HCT116 (cell line): Measurements from ENCODE around the gene RGS6. TPM values are rescaled to one million over a fixed set of nuclear protein-coding genes. Genes with fewer than 3 reads are reported as not detected.

Experiments used
- ATAC-seq: fragments of 200-7000 bp; cut with Tn5 transposase; 2 replicates; pipeline ENCODE4 v1.9.1; 2020; ENCODE audit warnings: mild to moderate bottlenecking, moderate library complexity
- BruUV-seq: library from RNA; stranded (reverse); fragments of 400-500 nt; replicated peaks from 2 replicates; lab custom pipeline; 2021; lab: Mats Ljungman, UMichigan
- CTCF ChIA-PET: fragments of 300-600 bp; sonication (Branson Sonifier 250); formaldehyde crosslinking; loops from one replicate; lab custom pipeline; 2021; ENCODE audit warnings: antibody characterized with exemption; lab: Charles Lee
- POLR2A ChIA-PET: fragments of 300-600, 350-600 bp; sonication (Branson Sonifier 250); formaldehyde crosslinking; loops from one replicate; lab custom pipeline; 2021; ENCODE audit warnings: antibody characterized with exemption; lab: Charles Lee
- RAD21 ChIA-PET, 2 experiments: fragments of 300-600 bp; sonication (Branson Sonifier 250); formaldehyde crosslinking; loops; one replicate each; lab custom pipeline; 2023; ENCODE audit warnings: low total read pairs in 2 of 2; ENCODE audit not compliant: uncharacterized antibody in 2 of 2, unreplicated experiment in 2 of 2, low non-redundant PET in 1 of 2; lab: Charles Lee
- DNase-seq: peaks from one replicate; pipeline ENCODE4 v3.0.0-alpha.2; 2010; ENCODE audit warnings: low read depth, low spot score
- H2AFZ ChIP-seq: fragments of 200-600 bp; shearing (Covaris generic), sonication (generic); 2 replicates; pipeline ENCODE4 v1.6.1; 2017; ENCODE audit warnings: low read depth, mixed run types, mixed read lengths, antibody characterized with exemption, low read length; ENCODE audit not compliant: poor library complexity, severe bottlenecking
- H3K27ac ChIP-seq: 2 replicates; pipeline ENCODE4 v1.5.1; 2012; ENCODE audit warnings: low read depth, low read length
- H3K27me3 ChIP-seq: fragments of 200-600 bp; sonication (generic); 2 replicates; pipeline ENCODE4 v1.6.1; 2016; ENCODE audit warnings: mixed run types, low read length, mixed read lengths; ENCODE audit not compliant: insufficient read depth
- H3K36me3 ChIP-seq, 2 experiments: fragments of 200-500 bp in 1 of 2; fragments of 200-600 bp in 1 of 2; sonication (Bioruptor generic) in 1 of 2; sonication (generic) in 1 of 2; 2 replicates each; pipeline versions ENCODE4 v1.5.1 to v1.6.1; 2014 to 2016; ENCODE audit warnings: low read length in 2 of 2, inconsistent platforms in 1 of 2, mixed read lengths in 1 of 2, mixed run types in 1 of 2; ENCODE audit not compliant: insufficient read depth in 2 of 2, control insufficient read depth in 1 of 2
- H3K4me1 ChIP-seq, 2 experiments: fragments of 200-600 bp in 1 of 2; sonication (generic) in 1 of 2; 2 replicates each; pipeline versions ENCODE4 v1.5.1 to v1.6.1; 2012 to 2017; ENCODE audit warnings: low read length in 2 of 2, inconsistent platforms in 1 of 2, mild to moderate bottlenecking in 1 of 2, mixed read lengths in 1 of 2, mixed run types in 1 of 2, moderate library complexity in 1 of 2; ENCODE audit not compliant: insufficient read depth in 2 of 2, control insufficient read depth in 1 of 2
- H3K4me2 ChIP-seq: fragments of 200-600 bp; sonication (generic); 2 replicates; pipeline ENCODE4 v1.6.1; 2017; ENCODE audit warnings: mixed run types, low read length, mixed read lengths
- H3K4me3 ChIP-seq, 2 experiments: fragments of 200-600 bp in 1 of 2; sonication (generic) in 1 of 2; replicated peaks in 1 of 2; 2 replicates each; pipeline ENCODE4 v1.5.1; 2011 to 2016; ENCODE audit warnings: low read length in 2 of 2, control low read depth in 1 of 2, low read depth in 1 of 2, mild to moderate bottlenecking in 1 of 2, mixed read lengths in 1 of 2, mixed run types in 1 of 2
- H3K79me2 ChIP-seq: fragments of 200-600 bp; sonication (generic); 2 replicates; pipeline ENCODE4 v1.6.1; 2017; ENCODE audit warnings: mild to moderate bottlenecking, mixed run types, low read length, moderate library complexity, mixed read lengths; ENCODE audit not compliant: insufficient read depth
- H3K9ac ChIP-seq: fragments of 200-600 bp; sonication (generic); 2 replicates; pipeline ENCODE4 v1.6.1; 2016; ENCODE audit warnings: low read length, mixed read lengths
- H3K9me2 ChIP-seq: fragments of 200-600 bp; sonication (generic), shearing (Covaris generic); 2 replicates; pipeline ENCODE4 v1.6.1; 2017; ENCODE audit warnings: mixed run types, mild to moderate bottlenecking, moderate library complexity; ENCODE audit not compliant: insufficient read depth
- H3K9me3 ChIP-seq, 2 experiments: fragments of 200-500 bp in 1 of 2; fragments of 200-600 bp in 1 of 2; sonication (Bioruptor generic) in 1 of 2; sonication (generic) in 1 of 2; 2 replicates each; pipeline ENCODE4 v1.6.1; 2014 to 2017; ENCODE audit warnings: low read length in 2 of 2, mixed read lengths in 2 of 2, inconsistent platforms in 1 of 2, low read depth in 1 of 2, mild to moderate bottlenecking in 1 of 2, mixed run types in 1 of 2, moderate library complexity in 1 of 2; ENCODE audit not compliant: control insufficient read depth in 1 of 2, insufficient read depth in 1 of 2
- H4K20me1 ChIP-seq: fragments of 200-600 bp; sonication (generic), shearing (Covaris generic); 2 replicates; pipeline ENCODE4 v1.6.1; 2017; ENCODE audit warnings: mixed run types, mild to moderate bottlenecking, moderate library complexity; ENCODE audit not compliant: insufficient read depth
- CBX3 ChIP-seq: IDR thresholded peaks from 2 replicates; pipeline ENCODE4 v1.6.1; 2012; ENCODE audit warnings: low read depth
- EGR1 ChIP-seq: IDR thresholded peaks from 2 replicates; pipeline ENCODE4 v1.6.1; 2012; ENCODE audit warnings: low read depth
- ELF1 ChIP-seq: IDR thresholded peaks from 2 replicates; pipeline ENCODE4 v1.6.1; 2012; ENCODE audit warnings: low read depth, borderline replicate concordance
- EZH2phosphoT487 ChIP-seq: fragments of 200-600 bp; IDR thresholded peaks from 2 replicates; pipeline ENCODE4 v1.6.1; 2018; ENCODE audit warnings: antibody characterized with exemption, borderline replicate concordance
- RAD21 ChIP-seq: IDR thresholded peaks from 2 replicates; pipeline ENCODE4 v1.6.1; 2012; ENCODE audit warnings: low read depth, mild to moderate bottlenecking
- ZNF274 ChIP-seq: fragments of 200-500 bp; sonication (Bioruptor generic); IDR thresholded peaks from 2 replicates; pipeline ENCODE4 v1.6.1; 2014; ENCODE audit warnings: mild to moderate bottlenecking, low read depth, low read length, inconsistent platforms
- intact Hi-C: fragments of 100-400 bp; cut with micrococcal nuclease; formaldehyde crosslinking; loops from 2 replicates; pipeline ENCODE4 v1.10.0; 2022
- total RNA-seq: library from RNA; stranded (reverse); gene quantifications from one replicate; pipeline ENCODE4 v1.2.1, GENCODE V29; 2021; ENCODE audit not compliant: unreplicated experiment
- TF ChIP-seq, protein P1 (sequence below), 3 experiments: fragments of 200-600 bp in 1 of 3; sonication (generic) in 1 of 3; IDR thresholded peaks in 2 of 3; conservative IDR thresholded peaks in 1 of 3; 2 replicates each; pipeline ENCODE4 v1.5.1; 2012 to 2017; ENCODE audit warnings: low read depth in 2 of 3, low read length in 2 of 3, antibody characterized with exemption in 1 of 3, borderline replicate concordance in 1 of 3, control low read depth in 1 of 3, mild to moderate bottlenecking in 1 of 3, mixed read lengths in 1 of 3, mixed run types in 1 of 3, moderate library complexity in 1 of 3; ENCODE audit not compliant: insufficient read depth in 1 of 3

The RGS6 gene
- total RNA-seq, 1 experiment from 2014 or later, result 4.7 TPM

GRCh38 chr14:72609205-72609916 lies 677.1 kb downstream of the RGS6 start:
- no peak overlapping the region for H3K9ac ChIP-seq
- intact Hi-C loops, result no loop called here
- H3K36me3 ChIP-seq, result no peaks in the 10 kb centered on the region
- H3K4me2 ChIP-seq, result no peak overlapping the region
- no peak overlapping the region for H3K4me3 ChIP-seq
- ATAC-seq (no peak), DNase-seq (no peak)
- H3K27me3 ChIP-seq, result no peaks in the 10 kb centered on the region
- H3K9me2 ChIP-seq, result no peaks in the 10 kb centered on the region; the same call in 1 of the 2 replicates
- no peaks in the 10 kb centered on the region for H3K79me2 ChIP-seq
- H3K9me3 ChIP-seq, result no peaks in the 10 kb centered on the region
- RAD21 ChIA-PET, result no interaction called here
- H2AFZ ChIP-seq, result no peak overlapping the region
- CTCF ChIA-PET, result no interaction called here
- POLR2A ChIA-PET, result no interaction called here
- TF ChIP-seq, protein P1, sequence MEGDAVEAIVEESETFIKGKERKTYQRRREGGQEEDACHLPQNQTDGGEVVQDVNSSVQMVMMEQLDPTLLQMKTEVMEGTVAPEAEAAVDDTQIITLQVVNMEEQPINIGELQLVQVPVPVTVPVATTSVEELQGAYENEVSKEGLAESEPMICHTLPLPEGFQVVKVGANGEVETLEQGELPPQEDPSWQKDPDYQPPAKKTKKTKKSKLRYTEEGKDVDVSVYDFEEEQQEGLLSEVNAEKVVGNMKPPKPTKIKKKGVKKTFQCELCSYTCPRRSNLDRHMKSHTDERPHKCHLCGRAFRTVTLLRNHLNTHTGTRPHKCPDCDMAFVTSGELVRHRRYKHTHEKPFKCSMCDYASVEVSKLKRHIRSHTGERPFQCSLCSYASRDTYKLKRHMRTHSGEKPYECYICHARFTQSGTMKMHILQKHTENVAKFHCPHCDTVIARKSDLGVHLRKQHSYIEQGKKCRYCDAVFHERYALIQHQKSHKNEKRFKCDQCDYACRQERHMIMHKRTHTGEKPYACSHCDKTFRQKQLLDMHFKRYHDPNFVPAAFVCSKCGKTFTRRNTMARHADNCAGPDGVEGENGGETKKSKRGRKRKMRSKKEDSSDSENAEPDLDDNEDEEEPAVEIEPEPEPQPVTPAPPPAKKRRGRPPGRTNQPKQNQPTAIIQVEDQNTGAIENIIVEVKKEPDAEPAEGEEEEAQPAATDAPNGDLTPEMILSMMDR (IDR thresholded peaks at IDR 0.05 in 2 of 3, conservative IDR thresholded peaks at IDR 0.05 in 1 of 3; ENCODE audit: borderline replicate concordance in 1 of 3, insufficient read depth in 1 of 3, low read depth in 2 of 3, low read length in 2 of 3), result no peak
- TF ChIP-seq EGR1 (no peak), RAD21 (no peak), ELF1 (no peak), CBX3 (no peak), ZNF274 (no peak), EZH2phosphoT487 (no peak)
- H4K20me1 ChIP-seq, result no peaks in the 10 kb centered on the region
- H3K4me1 ChIP-seq, result peaks cover 7 to 20% of the 10 kb centered on the region in 2 experiments
- H3K27ac ChIP-seq, result no peak overlapping the region
- no TSS peak for BruUV-seq
